Endometrial microvascular endothelial cells (primary cell): ENCODE data around the gene TRIAP1. TPM values are rescaled to one million over a fixed set of nuclear protein-coding genes. Genes with fewer than 3 reads are reported as not detected.

Source experiments
- in situ Hi-C: cut with HindIII; loops from 2 replicates; pipeline ENCODE4 v1.10.0; 2017; ENCODE audit warnings: low sequenced_read_pairs, low pct_unique_long_range_greater_than_20kb; ENCODE audit errors: inconsistent ontology term
- total RNA-seq: library from RNA; depleted of rRNA; stranded (reverse); fragments of >200 nt; gene quantifications from one replicate; pipeline ENCODE4 v1.2.3, GENCODE V29; 2015; ENCODE audit errors: inconsistent ontology term

The TRIAP1 gene
- total RNA-seq, 1 donor from 2014 or later: 91.2 TPM

DNA sequence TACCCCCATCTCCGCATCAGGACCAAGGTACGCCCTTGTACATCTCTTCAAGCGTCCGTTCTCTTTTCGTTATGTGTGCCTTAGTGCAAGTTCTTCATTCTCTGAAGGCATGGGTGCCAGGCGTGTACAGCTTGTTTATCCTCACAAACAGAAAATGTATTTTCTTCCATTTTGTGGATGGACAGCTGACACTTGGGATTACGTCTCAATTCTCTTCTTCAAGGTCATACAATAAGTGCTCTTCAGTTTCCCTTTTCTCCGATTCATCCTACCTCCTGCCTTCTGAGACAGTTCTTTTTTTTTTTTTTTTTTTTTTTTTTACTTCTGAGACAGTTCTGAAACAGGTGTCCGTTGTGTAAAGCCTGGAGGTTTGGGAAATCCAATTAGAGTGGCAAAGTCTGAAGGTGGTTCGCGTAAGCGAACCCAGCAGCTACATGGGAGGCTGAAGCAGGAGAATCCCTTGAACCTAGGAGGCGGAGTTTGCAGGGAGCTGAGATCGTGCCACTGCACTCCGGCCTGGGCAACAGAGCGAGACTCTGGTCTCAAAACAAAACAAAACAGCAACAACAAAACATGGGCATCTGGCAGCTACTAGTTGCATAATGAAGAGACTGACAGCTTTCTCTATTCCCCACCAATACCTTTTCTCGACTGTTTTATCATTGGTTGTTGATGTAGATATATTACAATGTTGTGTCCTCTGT lies 7.5 kb downstream of the TRIAP1 start:
- in situ Hi-C loops: no loop called here

DNA sequence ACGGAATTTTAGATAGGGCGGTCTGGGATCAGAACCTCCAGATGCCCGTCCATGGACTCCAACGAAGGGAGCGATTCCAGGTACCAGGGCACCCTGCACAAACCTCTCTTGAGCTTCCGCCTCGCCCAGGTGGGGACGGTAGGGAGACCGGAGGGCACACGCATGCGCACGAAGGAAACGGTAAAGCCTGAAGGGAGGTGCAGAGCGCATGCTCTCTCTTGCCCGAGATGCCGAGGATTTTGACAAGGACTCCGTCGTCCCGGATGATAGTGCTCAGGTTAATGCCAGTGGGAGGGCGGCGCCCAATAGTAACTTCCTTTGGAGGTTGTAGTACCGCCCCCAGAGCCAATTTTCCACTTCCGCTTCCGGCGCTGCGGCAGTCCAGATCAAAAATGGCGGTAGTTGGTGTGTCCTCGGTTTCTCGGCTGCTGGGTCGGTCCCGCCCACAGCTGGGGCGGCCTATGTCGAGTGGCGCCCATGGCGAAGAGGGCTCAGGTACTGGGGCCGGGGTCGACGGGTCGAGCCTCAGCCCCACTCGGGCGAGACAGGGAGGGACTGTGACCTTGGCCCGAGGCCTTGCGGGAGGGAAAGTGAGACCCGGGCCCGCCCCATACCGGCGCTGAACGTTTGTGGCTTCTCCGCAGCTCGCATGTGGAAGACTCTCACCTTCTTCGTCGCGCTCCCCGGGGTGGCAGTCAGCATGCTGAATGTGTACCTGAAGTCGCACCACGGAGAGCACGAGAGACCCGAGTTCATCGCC lies 8.3 kb downstream of the TRIAP1 start, which contains the start of gene COX6A1:
TSS of gene COX6A1 (plus strand) at position 379 of the 760 bp plus-strand sequence. CDS start at position 393, 14 bp downstream.
- in situ Hi-C loops: no loop called here

- in situ Hi-C loops: no loop called here
Observed at GRCh38 chr12:120432772-120433525, 13.2 kb downstream of the TRIAP1 start.

GRCh38 chr12:120429368-120429767 lies 16.8 kb downstream of the TRIAP1 start:
- in situ Hi-C loops: no loop called here

DNA sequence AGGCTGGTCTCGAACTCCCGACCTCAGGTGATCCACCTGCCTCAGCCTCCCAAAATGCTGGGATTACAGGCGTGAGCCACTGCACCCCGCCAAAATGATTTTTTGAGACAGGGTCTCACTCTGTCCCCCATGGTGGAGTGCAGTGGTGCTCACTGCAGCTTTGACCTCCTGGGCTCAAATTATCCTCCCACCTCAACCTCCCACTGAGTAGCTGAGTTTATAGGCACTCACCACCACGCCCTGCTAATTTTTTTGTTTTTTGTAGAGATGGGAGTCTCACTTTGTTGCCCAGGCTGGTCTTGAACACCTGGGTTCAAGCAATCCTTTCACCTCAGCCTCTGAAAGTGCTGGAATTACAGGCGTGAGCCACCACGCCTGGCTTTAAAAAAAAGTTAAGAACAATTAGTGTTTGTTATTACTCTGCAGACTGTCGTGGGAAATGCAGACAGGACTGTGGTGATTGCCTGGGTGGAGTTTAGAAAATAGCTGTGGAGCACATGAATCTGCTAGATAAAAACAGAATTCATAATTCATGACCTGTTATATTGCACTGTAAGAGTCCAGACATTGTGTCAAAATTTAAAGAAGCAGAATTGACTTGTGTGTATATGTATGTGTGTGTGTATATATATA lies 17.5 kb downstream of the TRIAP1 start:
- in situ Hi-C loops: no loop called here

DNA sequence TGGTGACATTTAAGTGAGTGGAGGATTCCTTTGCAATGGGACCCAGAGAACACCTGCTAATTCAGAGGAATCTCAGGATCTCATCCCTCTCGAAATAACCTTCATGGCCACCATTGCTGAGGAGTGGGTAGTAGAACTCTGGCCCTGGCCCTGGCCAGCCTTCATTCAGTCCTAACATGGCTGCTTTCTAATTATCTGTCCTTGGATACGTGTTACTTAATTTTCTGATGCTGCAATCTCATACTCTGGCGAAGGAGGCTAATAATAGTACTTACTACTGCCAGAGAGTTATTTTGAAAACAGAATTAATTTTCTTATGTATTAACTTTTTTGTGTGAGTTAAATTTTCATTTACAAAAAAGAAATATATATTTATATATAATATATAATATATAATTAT lies 20.4 kb downstream of the TRIAP1 start:
- in situ Hi-C loops: no loop called here

DNA sequence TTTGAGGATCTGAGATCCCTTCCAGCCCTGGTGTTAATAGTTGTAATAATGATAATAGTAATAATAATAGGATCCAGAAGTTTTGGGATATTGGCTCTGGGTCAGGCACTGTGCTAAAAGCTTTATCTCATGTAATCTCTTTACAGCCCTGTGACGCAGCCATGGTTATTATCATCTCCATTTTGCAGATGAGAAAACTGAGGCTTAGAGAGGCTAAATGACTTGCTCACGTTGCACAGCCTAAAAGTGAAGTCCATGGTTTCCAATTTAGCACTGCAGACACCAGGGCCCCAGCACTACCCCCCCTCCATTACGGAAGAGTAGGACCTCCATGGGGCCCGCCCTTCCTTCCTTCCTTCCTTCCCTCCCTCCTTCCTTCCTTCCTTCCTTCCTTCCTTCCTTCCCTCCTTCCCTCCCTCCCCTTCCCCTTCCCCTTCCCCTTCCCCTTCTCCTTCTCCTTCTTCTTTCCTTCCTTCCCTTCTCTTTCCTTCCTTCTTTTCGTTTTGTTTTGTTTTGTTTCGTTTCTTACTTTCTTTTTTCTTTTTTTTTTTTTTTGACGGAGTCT lies 23.2 kb downstream of the TRIAP1 start:
- in situ Hi-C loops: no loop called here

DNA sequence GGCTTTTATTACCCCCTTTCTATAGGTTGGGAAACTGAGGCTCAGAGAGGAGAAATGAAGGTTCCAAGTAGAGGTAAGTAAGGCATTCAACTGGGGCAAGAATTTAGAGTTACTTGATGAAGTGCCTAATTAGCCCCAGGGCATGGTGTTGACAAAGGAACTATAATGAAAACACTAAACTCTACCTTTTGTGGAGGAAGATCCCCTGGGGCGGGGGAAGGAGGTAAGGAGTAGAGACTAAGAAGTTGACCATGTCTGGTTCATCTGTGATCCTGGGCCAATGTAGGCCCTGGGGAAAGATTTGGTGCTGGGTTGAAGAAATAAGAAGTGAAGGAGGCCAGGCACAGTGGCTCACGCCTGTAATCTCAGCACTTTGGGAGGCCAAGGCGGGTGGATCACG lies 24.5 kb downstream of the TRIAP1 start:
- in situ Hi-C loops: no loop called here

DNA sequence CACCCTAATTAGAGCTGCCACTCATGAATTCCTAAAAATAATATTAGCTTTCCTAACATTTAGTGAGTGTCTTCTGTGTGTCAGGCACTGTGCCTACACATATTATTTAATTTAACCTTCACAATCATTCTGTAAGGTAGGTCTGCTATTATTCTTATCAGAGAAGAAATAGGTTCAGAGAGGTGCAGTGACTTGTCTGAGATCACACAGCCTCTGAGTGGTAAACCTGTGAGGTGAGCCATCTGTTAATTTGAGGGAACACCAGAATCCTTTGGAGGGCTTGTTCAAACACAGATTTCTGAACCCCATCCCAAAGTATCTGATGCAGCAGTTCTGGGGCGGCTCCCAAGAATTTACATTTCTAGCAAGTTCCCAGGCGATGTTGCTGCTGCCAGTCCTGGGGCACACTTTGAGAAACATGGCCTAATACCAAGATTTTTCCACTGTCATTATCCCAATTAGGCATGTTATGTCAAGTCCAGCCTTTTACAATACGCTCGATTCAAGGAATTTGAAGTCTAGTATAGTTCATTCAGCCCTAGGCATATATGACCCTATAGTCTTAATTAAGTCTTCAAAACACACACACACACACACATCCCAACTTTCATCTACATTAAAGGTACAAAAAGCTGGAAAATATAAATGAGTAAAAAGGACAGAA lies 28.1 kb downstream of the TRIAP1 start:
- in situ Hi-C loops: no loop called here

DNA sequence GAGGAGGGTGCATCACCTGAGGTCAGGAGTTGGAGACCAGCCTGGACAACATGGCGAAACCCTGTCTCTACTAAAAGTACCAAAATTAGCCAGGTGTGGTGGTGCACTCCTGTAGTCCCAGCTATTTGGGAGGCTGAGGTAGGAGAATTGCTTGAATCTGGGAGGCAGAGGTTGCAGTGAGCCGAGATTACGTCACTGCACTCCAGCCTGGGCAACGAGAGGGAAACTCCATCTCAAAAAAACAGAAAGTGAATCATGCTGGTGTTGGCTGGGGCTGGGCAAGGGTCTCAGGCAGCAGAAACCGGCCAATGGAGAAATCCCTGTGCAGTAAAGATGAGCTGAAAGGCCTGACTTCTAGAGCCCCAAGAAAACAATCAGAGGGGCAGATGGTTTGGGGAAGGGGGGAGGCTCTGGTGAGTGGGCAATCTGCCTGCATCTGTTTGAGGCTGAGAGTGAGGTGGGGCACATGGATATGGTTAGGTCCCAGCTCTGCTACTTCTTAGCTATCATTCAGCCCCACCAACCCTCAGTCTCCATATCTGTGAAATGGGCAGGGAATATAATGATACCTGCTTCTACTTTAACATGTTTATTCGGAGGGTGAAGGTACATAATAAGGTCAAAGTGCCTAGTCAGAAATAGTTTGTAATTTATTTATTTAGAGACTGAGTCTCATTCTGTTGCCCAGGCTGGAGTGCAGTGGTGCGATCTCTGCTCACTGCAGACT lies 29.5 kb downstream of the TRIAP1 start:
- in situ Hi-C loops: no loop called here

GRCh38 chr12:120413901-120414695 lies 32.1 kb downstream of the TRIAP1 start:
- in situ Hi-C loops: no loop called here

- in situ Hi-C loops: no loop called here
Observed at GRCh38 chr12:120412421-120412820, 33.8 kb downstream of the TRIAP1 start.

DNA sequence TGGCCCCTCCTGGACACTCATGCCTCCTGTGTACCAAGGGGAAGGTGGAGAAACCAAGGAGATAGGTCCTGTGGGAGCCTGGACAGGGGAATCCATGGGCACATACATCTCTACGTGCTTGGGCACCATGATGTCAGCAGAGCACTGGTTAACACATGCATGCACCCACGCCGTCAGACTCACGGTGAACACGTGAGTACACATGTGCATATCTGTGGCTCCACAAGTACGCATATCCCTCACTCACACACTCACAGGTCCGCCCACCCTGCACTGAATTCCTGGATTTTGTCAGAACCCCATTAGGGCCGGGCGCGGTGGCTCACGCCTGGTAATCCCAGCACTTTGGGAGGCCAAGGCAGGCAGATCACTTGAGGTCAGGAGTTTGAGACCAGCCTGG lies 37.4 kb downstream of the TRIAP1 start:
- in situ Hi-C loops: no loop called here

DNA sequence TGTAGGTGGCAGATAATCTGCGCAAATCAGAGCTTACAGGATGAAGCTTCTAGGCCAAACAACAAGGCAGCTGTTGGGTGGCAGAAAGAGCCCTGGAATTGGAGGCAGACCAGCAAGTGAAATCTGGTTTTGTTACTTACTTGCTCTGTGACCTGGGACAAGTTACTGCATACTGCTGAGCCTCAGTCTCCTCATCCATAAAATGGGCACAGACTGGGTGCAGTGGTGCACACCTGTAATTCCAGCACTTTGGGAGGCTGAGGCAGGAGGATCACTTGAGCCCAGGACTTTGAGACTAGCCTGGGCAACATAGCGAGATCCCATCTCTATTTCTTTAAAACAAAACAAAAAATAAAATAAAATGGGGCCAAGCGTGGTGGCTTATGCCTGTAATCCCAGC lies 39.6 kb downstream of the TRIAP1 start:
- in situ Hi-C loops: no loop called here

DNA sequence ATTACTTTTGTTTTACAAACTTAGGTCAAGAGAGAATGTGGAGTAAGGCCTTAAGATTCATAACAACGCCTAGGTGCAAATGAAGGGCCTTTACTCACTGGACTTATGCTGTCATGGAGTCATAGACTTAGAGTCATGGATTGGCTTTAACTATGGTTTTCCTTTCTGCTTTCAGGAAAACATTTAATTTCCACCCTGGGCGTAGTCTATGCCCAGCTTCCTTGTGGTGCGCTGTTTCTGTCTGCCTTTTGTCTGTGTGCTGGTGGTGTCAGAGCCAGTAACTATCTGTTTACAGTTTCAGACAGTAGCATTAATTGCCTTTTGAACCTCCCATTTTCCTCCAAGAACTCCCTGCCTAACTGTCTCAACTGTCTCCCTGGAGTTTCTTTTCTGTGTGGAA lies 40.1 kb downstream of the TRIAP1 start:
- in situ Hi-C loops: no loop called here

DNA sequence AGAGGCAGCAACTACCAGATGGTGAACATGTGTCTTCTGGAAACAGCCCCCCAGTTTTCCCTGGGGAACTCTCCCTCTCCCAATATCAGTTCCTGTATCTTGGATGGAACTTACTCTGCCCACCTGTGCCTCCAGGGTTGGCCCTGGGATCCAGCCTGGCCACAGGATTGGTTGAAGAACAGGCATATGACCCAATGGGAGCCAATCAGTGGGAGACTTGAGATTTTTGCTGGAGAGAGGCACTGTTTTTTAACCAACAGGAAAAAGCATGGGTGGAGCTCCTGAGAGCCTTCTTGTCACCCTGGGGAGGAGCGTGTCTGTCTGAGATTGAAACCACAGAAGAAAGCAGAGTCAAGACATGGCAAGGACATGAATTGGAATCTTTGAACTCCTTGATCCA lies 41.9 kb downstream of the TRIAP1 start:
- in situ Hi-C loops: no loop called here

- in situ Hi-C loops: no loop called here
Observed at GRCh38 chr12:120403869-120404268, 42.3 kb downstream of the TRIAP1 start.
